Immature natural killer cell (primary cell): Measurements from ENCODE around the gene THBS2. TPM values are rescaled to one million over a fixed set of nuclear protein-coding genes. Genes with fewer than 3 reads are reported as not detected.
"Not testable (repeated sequence)": the region's sequence is repeated elsewhere in the genome, so short reads cannot be mapped to it uniquely, and the experiment has no call there.

Source experiments
- DNase-seq, 3 donors: peaks; one replicate each; pipeline ENCODE4 v3.0.0; 2022; ENCODE audit warnings: mixed read lengths in 1 of 3
- H3K27ac Mint-ChIP-seq, 6 donors: one replicate each; pipeline ENCODE4 v1.8.0; 2020; ENCODE audit warnings: mixed read lengths in 6 of 6, mild to moderate bottlenecking in 5 of 6, inconsistent platforms in 4 of 6, moderate library complexity in 3 of 6
- H3K27me3 Mint-ChIP-seq, 3 donors: one replicate each; pipeline ENCODE4 v1.8.0; 2020 to 2021; ENCODE audit warnings: low read depth in 3 of 3, mild to moderate bottlenecking in 3 of 3, mixed read lengths in 3 of 3, moderate library complexity in 3 of 3, inconsistent platforms in 1 of 3
- H3K36me3 Mint-ChIP-seq, 3 donors: one replicate each; pipeline ENCODE4 v1.8.0; 2020; ENCODE audit warnings: mixed read lengths in 3 of 3, inconsistent platforms in 2 of 3, mild to moderate bottlenecking in 2 of 3
- H3K4me1 Mint-ChIP-seq, 2 donors: one replicate each; pipeline ENCODE4 v1.8.0; 2020; ENCODE audit warnings: inconsistent platforms in 2 of 2, mild to moderate bottlenecking in 2 of 2, mixed read lengths in 2 of 2, moderate library complexity in 1 of 2
- H3K4me3 Mint-ChIP-seq, 5 donors: one replicate each; pipeline ENCODE4 v1.8.0; 2020; ENCODE audit warnings: mild to moderate bottlenecking in 5 of 5, mixed read lengths in 5 of 5, inconsistent platforms in 3 of 5, moderate library complexity in 3 of 5
- H3K9me3 Mint-ChIP-seq, 6 donors: one replicate each; pipeline ENCODE4 v1.8.0; 2020; ENCODE audit warnings: mild to moderate bottlenecking in 6 of 6, mixed read lengths in 6 of 6, inconsistent platforms in 4 of 6, moderate library complexity in 3 of 6
- polyA plus RNA-seq, 3 donors: library from polyadenylated mRNA; unstranded; fragments of 300-500 nt; fragmentation: Illumina TruSeq; gene quantifications; one replicate each; pipeline ENCODE4 v1.2.3, GENCODE V29; 2021

THBS2 gene
- polyA plus RNA-seq, 3 donors from 2014 or later: 0.06 to 0.11 TPM; not detected in 1

GRCh38 chr6:169288591-169288990 is 34.9 kb upstream of the THBS2 start:
- no peaks in the 10 kb centered on the region for H3K4me1 Mint-ChIP-seq
- H3K9me3 Mint-ChIP-seq: no peaks in the 10 kb centered on the region
- peaks cover 2 to 4% (median 3%) of the 10 kb centered on the region in 3 donors for H3K27me3 Mint-ChIP-seq
- H3K27ac Mint-ChIP-seq: no peak overlapping the region
- no peaks in the 10 kb centered on the region for H3K36me3 Mint-ChIP-seq
- no peak for DNase-seq
- no peak overlapping the region for H3K4me3 Mint-ChIP-seq

GRCh38 chr6:169287675-169288074 is 34.0 kb upstream of the THBS2 start:
- no peak overlapping the region for H3K27ac Mint-ChIP-seq
- no peaks in the 10 kb centered on the region for H3K9me3 Mint-ChIP-seq
- DNase-seq: no peak
- no peak overlapping the region for H3K4me3 Mint-ChIP-seq
- no peaks in the 10 kb centered on the region for H3K36me3 Mint-ChIP-seq
- H3K27me3 Mint-ChIP-seq: peaks cover 2 to 4% (median 3%) of the 10 kb centered on the region in 3 donors
- no peaks in the 10 kb centered on the region for H3K4me1 Mint-ChIP-seq

GRCh38 chr6:169286961-169287360 is 33.3 kb upstream of the THBS2 start:
- H3K36me3 Mint-ChIP-seq: no peaks in the 10 kb centered on the region
- H3K27me3 Mint-ChIP-seq: peaks cover 2 to 6% (median 3%) of the 10 kb centered on the region in 3 donors
- no peak for DNase-seq
- H3K27ac Mint-ChIP-seq: no peak overlapping the region
- no peak overlapping the region for H3K4me3 Mint-ChIP-seq
- H3K4me1 Mint-ChIP-seq: no peaks in the 10 kb centered on the region
- H3K9me3 Mint-ChIP-seq: no peaks in the 10 kb centered on the region

DNA sequence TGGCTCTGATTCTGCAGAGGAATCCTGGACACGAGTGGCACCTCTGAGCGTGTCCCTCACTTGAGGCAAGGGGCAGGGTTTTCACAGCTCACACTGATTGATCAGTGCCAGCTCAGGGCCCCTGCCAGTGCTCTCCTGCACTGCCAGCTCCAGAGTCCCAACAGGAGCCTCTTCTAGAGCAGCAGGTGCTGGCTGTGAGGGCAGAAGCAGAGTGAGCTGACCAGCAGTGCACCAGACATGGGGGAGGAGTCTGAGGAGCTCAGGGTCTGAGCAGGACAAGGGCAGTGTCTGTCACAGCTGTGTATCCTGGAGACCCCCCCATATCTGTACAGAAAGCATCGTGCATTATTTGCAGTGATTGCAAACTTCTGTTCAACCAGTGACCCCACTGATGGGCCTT is 31.5 kb upstream of the THBS2 start:
- no peak overlapping the region for H3K4me3 Mint-ChIP-seq
- no peaks in the 10 kb centered on the region for H3K9me3 Mint-ChIP-seq
- peaks cover 0 to 9% (median 3%) of the 10 kb centered on the region in 3 donors for H3K27me3 Mint-ChIP-seq
- no peaks in the 10 kb centered on the region for H3K4me1 Mint-ChIP-seq
- no peak for DNase-seq
- H3K27ac Mint-ChIP-seq: no peak overlapping the region
- H3K36me3 Mint-ChIP-seq: no peaks in the 10 kb centered on the region

- Mint-ChIP-seq H3K27me3 (peaks cover 0 to 6% (median 3%) of the 10 kb centered on the region in 3 donors), H3K27ac (no peak overlapping the region), H3K9me3 (no peaks in the 10 kb centered on the region), H3K4me1 (no peaks in the 10 kb centered on the region), H3K36me3 (no peaks in the 10 kb centered on the region), H3K4me3 (no peak overlapping the region)
- no peak for DNase-seq
These were observed 30.3 kb upstream of the THBS2 start for GRCh38 chr6:169283924-169284323.

- no peaks in the 10 kb centered on the region for H3K9me3 Mint-ChIP-seq
- H3K27ac Mint-ChIP-seq: no peak overlapping the region
- no peaks in the 10 kb centered on the region for H3K36me3 Mint-ChIP-seq
- no peaks in the 10 kb centered on the region for H3K4me1 Mint-ChIP-seq
- peaks cover 0 to 6% (median 3%) of the 10 kb centered on the region in 3 donors for H3K27me3 Mint-ChIP-seq
- DNase-seq: no peak
- H3K4me3 Mint-ChIP-seq: no peak overlapping the region
These were observed 28.4 kb upstream of the THBS2 start for GRCh38 chr6:169282043-169282442.

GRCh38 chr6:169277619-169278018 is 24.0 kb upstream of the THBS2 start:
- no peaks in the 10 kb centered on the region for H3K36me3 Mint-ChIP-seq
- no peak overlapping the region for H3K27ac Mint-ChIP-seq
- no peak overlapping the region for H3K4me3 Mint-ChIP-seq
- DNase-seq: no peak
- H3K4me1 Mint-ChIP-seq: no peaks in the 10 kb centered on the region
- no peaks in the 10 kb centered on the region for H3K9me3 Mint-ChIP-seq
- peaks cover 1 to 6% (median 3%) of the 10 kb centered on the region in 3 donors for H3K27me3 Mint-ChIP-seq

DNA sequence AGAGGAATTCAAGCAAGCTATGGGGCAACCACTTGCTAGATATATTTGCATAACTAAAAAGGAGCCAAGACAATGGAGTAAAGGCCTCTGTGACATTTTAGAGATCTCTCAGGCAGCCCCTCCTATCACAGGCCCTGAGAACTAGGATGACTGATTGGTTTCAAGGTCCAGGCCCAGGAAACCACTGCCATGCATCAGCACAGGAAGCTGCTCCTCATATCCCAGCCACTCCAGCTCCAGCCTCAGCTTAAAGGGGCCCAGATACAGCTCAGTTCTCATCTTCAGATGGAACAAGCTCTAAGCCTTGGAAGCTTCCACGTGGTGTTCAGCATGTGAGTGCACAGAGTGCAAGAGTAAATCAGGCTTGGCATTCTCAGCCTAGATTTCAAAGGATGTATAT is 21.1 kb upstream of the THBS2 start:
- no peak for DNase-seq
- Mint-ChIP-seq H3K4me3 (no peak overlapping the region), H3K9me3 (no peaks in the 10 kb centered on the region), H3K36me3 (no peaks in the 10 kb centered on the region), H3K27ac (no peak overlapping the region), H3K27me3 (peaks cover 0 to 4% (median 3%) of the 10 kb centered on the region in 3 donors), H3K4me1 (no peaks in the 10 kb centered on the region)

- Mint-ChIP-seq H3K36me3 (no peaks in the 10 kb centered on the region), H3K9me3 (no peaks in the 10 kb centered on the region), H3K27me3 (peaks cover 3 to 7% (median 3%) of the 10 kb centered on the region in 3 donors), H3K4me1 (no peaks in the 10 kb centered on the region), H3K4me3 (no peak overlapping the region), H3K27ac (no peak overlapping the region)
- DNase-seq: no peak
These were observed 19.9 kb upstream of the THBS2 start for GRCh38 chr6:169273511-169273910.

- DNase-seq: no peak
- Mint-ChIP-seq H3K27me3 (peaks cover 3 to 7% (median 3%) of the 10 kb centered on the region in 3 donors), H3K9me3 (no peaks in the 10 kb centered on the region), H3K36me3 (no peaks in the 10 kb centered on the region), H3K27ac (no peak overlapping the region), H3K4me3 (no peak overlapping the region), H3K4me1 (no peaks in the 10 kb centered on the region)
These were observed 18.2 kb upstream of the THBS2 start for GRCh38 chr6:169271877-169272216.

- Mint-ChIP-seq H3K27me3 (peaks cover 3 to 7% (median 3%) of the 10 kb centered on the region in 3 donors), H3K9me3 (no peaks in the 10 kb centered on the region), H3K4me1 (no peaks in the 10 kb centered on the region), H3K27ac (no peak overlapping the region), H3K36me3 (no peaks in the 10 kb centered on the region), H3K4me3 (no peak overlapping the region)
- no peak for DNase-seq
These were observed 17.7 kb upstream of the THBS2 start for GRCh38 chr6:169271158-169271876.

GRCh38 chr6:169270077-169270380 is 16.4 kb upstream of the THBS2 start:
- not testable (repeated sequence) for H3K9me3 Mint-ChIP-seq, DNase-seq, H3K27me3 Mint-ChIP-seq, H3K4me3 Mint-ChIP-seq, H3K27ac Mint-ChIP-seq, H3K4me1 Mint-ChIP-seq, H3K36me3 Mint-ChIP-seq

GRCh38 chr6:169269180-169270076 is 15.8 kb upstream of the THBS2 start:
- Mint-ChIP-seq H3K36me3 (no peaks in the 10 kb centered on the region), H3K27me3 (peaks cover 3 to 7% (median 3%) of the 10 kb centered on the region in 3 donors), H3K9me3 (no peaks in the 10 kb centered on the region), H3K4me1 (no peaks in the 10 kb centered on the region), H3K27ac (no peak overlapping the region), H3K4me3 (no peak overlapping the region)
- DNase-seq: no peak

DNA sequence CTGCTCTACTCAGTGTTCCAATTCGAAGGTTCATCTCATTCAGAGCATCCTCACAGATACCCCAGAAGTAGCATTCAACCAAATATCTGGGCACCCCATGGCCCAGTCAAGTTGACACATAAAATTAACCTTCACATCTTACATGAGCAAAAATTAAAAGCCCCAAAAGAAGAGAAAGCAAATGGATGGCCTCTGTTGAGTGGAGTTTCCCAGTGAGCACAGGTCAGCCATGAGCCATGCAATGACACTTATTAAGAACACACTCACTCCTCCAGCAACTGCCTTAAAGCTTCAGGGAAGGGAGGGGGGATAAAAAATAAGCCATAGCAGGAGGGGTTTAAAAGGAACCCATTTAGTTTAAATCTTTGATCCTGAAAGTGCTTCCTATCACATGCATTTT is 14.6 kb upstream of the THBS2 start:
- H3K9me3 Mint-ChIP-seq: no peaks in the 10 kb centered on the region
- no peaks in the 10 kb centered on the region for H3K36me3 Mint-ChIP-seq

More for the DNA sequence above, 14.6 kb upstream of the THBS2 start:
- Mint-ChIP-seq H3K4me1 (no peaks in the 10 kb centered on the region), H3K27me3 (peaks cover 0 to 7% (median 3%) of the 10 kb centered on the region in 3 donors), H3K4me3 (no peak overlapping the region), H3K27ac (no peak overlapping the region)
- no peak for DNase-seq
